Limb (tissue), 2 donors: ENCODE measurements around the gene TADA2B.
A peak's percentile ranks its signal among the peaks of the same experiment; 100 is the strongest.

Experiments used
- DNase-seq, 2 donors: peaks; one replicate each; pipeline ENCODE4 v3.0.0-alpha.2; 2016; ENCODE audit errors: extremely low spot score in 2 of 2

Gene TADA2B

GRCh38 chr4:7055990-7056325, 12.8 kb downstream of the TADA2B start:
- no peak for DNase-seq

GRCh38 chr4:7058792-7059191, 15.6 kb downstream of the TADA2B start:
- DNase-seq, result no peak

- no peak for DNase-seq
Observed at GRCh38 chr4:7059662-7060061, 16.5 kb downstream of the TADA2B start.

- no peak for DNase-seq
Observed at GRCh38 chr4:7060346-7061150, 17.4 kb downstream of the TADA2B start.

GRCh38 chr4:7061815-7062214, 18.6 kb downstream of the TADA2B start:
- no peak for DNase-seq

- no peak for DNase-seq
Observed at GRCh38 chr4:7062816-7063215, 19.6 kb downstream of the TADA2B start.

GRCh38 chr4:7063362-7063761, 20.2 kb downstream of the TADA2B start:
- DNase-seq, result no peak

GRCh38 chr4:7066006-7066405, 22.8 kb downstream of the TADA2B start:
- DNase-seq, result no peak

- DNase-seq, result no peak
Observed at GRCh38 chr4:7066493-7066892, 23.3 kb downstream of the TADA2B start.

- DNase-seq, result no peak
Observed at GRCh38 chr4:7067126-7067451, 23.9 kb downstream of the TADA2B start.

GRCh38 chr4:7067452-7068278, 24.5 kb downstream of the TADA2B start, which contains the start of gene GRPEL1:
Gene GRPEL1, minus strand, starts transcription at chr4:7068064. Its CDS starts 32 bp downstream, at chr4:7068032.
- peak; percentile 100 for DNase-seq

GRCh38 chr4:7068279-7068842, 25.2 kb downstream of the TADA2B start:
- no peak for DNase-seq

- no peak for DNase-seq
Observed at GRCh38 chr4:7068883-7069282, 25.7 kb downstream of the TADA2B start.

- peak; percentile 64 to 86 for DNase-seq
Observed at GRCh38 chr4:7070729-7071511, 27.7 kb downstream of the TADA2B start.

- DNase-seq, result no peak
Observed at GRCh38 chr4:7073059-7073458, 29.9 kb downstream of the TADA2B start.

GRCh38 chr4:7073526-7074390, 30.6 kb downstream of the TADA2B start:
- DNase-seq, result peak in 1 of 2 donors; percentile 56

GRCh38 chr4:7074426-7074825, 31.3 kb downstream of the TADA2B start:
- DNase-seq, result no peak

GRCh38 chr4:7075962-7076695, 33.0 kb downstream of the TADA2B start:
- no peak for DNase-seq

- DNase-seq, result no peak
Observed at GRCh38 chr4:7076696-7077082, 33.5 kb downstream of the TADA2B start.

GRCh38 chr4:7077371-7077770, 34.2 kb downstream of the TADA2B start:
- no peak for DNase-seq
